HG03108 (cell line): ENCODE results near the gene AKAP7.
"Not testable (repeated sequence)": the region's sequence is repeated elsewhere in the genome, so short reads cannot be mapped to it uniquely, and the experiment has no call there.

Source experiments
- ATAC-seq: cut with Tn5 transposase; IDR thresholded peaks from one replicate; pipeline ENCODE4 v1.9.1; 2021; ENCODE audit warnings: moderate library complexity; ENCODE audit not compliant: unreplicated experiment

AKAP7 gene

DNA sequence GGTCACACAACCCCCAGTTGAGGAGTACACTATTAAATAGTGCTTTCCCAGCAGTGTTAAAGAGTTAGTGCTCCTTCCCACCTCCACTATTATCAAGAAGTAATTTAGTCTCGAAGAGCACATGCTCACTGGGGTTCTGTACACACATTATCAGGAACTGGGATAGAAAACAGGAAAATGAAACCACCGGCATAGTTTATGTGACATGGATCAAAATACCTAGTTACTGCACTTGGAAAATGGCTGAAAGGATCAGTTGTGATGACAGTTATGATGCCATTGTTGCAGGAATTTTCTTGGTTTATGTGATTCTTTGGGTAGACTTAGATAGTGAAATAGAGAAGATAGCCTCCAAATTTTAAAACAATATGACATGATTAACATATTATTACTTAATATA lies 152.9 kb downstream of the AKAP7 start:
- ATAC-seq, result no peak

DNA sequence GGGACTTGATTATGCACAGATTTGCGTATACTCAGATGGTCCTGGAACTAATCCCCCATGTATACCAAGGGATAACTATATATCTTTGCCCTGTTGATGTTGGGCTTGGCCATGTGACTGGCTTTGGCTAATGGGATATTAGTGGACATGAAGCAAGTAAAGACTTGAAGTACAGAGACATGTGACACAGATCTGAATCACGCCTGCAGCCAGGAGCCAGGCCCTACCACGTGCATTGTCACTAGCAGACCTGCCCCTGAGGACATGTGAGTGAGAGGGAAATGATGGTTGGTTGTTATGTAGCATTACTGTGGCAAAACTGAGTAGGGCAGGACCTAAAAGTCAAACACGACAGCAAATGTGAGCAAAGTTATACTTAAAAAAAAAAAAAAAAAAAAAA lies 155.7 kb downstream of the AKAP7 start:
- ATAC-seq, result no peak

GRCh38 chr6:131292145-131292938 lies 157.1 kb downstream of the AKAP7 start:
- ATAC-seq, result no peak

- no peak for ATAC-seq
Observed at GRCh38 chr6:131293472-131293911, 158.2 kb downstream of the AKAP7 start.

DNA sequence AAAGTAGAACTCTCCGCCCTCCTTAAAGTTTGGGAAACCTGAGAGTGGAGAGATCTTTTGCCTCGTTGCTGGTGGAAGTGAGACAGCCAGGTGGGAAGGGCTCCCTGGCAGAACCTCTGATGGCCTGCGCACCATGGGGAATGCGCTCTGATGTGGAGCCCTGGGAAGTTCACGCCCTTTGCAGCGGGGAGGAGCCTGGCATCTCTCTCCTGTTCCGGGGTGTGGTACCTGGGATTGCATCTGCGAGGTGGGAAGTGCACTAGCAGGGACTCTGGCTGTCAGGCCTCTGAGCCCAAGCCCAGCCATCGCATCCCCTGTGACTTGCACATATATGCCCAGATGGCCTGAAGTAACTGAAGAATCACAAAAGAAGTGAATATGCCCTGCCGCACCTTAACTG lies 159.8 kb downstream of the AKAP7 start:
- no peak for ATAC-seq

- ATAC-seq, result not testable (repeated sequence)
Observed at GRCh38 chr6:131300826-131301225, 165.6 kb downstream of the AKAP7 start.

- no peak for ATAC-seq
Observed at GRCh38 chr6:131303338-131303930, 168.2 kb downstream of the AKAP7 start.

- no peak for ATAC-seq
Observed at GRCh38 chr6:131305037-131305850, 170.0 kb downstream of the AKAP7 start.

DNA sequence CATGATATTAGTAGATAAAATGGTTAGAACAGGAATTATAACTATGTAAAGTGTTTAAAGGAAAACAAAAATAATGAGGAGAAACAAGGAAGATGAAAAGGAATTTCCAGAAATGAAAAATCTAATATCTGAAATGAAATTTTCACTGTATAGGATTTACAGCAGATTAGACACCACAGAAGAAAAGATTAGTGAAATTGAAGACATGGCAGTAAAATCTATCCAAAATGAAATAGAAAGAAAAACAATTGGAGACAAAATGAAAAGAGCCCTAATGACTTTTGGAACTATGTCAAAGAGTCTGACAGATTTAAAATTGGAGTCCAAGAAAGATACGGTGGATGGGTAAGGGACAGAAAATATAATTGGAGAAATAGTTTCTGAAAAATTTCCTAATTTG lies 174.2 kb downstream of the AKAP7 start:
- no peak for ATAC-seq

- no peak for ATAC-seq
Observed at GRCh38 chr6:131314838-131315237, 179.6 kb downstream of the AKAP7 start.

DNA sequence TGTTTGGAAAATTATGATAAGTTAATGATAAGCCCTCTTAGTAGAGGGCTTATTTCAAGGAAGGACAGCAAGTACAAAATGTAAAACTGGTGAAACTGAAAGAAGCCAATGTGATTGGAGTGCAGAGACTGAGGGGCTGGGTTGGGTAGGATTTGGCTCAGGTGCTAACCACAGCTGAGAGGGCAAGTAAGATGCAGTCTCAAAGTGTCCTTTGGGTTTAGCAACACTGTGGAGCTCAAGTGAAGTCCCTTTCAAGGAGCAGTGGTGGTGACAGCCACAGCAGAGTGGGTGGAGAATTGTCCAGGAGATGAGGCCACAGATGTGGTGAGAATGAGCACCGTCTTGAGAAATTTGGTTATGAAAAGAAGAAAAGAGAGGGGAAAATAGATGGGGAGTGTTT lies 181.4 kb downstream of the AKAP7 start:
- no peak for ATAC-seq

DNA sequence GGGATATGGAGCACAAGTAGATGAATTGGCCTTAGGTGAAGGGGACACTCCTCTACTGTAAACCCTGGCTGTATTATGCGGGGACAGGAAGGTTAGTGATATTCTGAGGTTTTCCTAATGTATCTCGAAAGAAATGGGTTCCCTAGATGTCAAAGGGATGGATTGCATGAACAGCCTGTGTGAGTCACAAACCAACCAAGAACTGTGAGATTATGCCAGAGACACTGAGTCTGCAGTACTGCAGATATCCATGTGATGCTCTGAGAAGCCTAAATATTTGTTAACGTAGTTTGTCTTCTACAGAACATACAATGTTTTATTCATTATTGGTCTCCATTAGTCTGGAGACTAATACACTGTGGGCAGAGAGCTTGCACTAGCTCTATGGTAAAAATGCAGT lies 182.2 kb downstream of the AKAP7 start:
- no peak for ATAC-seq

DNA sequence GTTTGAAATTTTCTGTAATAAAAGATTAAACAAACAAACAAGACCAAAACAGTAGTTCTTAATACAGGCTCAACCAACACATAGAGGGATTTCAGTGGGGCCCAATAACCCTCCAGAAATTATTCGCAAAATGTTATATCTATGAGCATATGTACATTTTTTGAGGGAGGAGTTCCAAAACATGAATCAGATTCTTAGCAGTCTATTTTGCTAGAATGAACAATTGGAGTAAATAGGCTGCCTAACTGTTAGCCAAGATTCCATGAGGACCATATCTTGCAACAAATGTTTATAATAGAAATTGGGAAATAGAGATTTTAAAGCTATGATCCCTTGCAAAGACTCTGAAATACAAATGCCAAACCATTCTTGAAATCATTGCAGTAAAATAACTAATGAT lies 186.3 kb downstream of the AKAP7 start:
- ATAC-seq, result no peak

DNA sequence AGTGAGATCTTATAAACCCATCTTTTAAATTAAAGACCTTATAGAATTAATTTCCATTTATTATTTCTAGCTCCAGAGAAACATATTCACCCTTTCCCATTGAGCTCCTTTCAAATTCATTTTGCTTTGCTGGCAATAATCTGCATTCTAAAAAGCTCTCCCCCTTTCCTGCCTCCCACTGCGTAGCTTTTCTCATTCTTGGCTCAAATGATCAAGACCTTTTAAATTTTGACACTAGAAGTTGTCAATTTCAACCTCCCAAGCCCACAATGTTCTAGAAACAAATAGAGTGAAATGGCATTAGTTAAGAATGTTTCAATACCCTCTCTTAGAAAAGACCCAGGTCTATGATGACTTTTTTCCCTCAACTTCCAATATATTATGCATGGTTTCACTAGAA lies 186.9 kb downstream of the AKAP7 start:
- ATAC-seq, result no peak

DNA sequence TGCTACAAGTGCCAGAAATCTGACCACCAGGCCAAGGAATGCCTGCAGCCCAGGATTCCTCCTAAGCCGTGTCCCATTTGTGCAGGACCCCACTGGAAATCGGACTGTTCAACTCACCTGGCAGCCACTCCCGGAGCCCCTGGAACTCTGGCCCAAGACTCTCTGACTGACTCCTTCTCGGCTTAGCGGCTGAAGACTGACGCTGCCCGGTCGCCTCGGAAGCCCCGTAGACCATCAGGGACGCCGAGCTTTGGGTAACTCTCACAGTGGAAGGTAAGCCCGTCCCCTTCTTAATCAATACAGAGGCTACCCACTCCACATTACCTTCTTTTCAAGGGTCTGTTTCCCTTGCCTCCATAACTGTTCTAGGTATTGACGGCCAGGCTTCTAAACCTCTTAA lies 190.4 kb downstream of the AKAP7 start:
- not testable (repeated sequence) for ATAC-seq

DNA sequence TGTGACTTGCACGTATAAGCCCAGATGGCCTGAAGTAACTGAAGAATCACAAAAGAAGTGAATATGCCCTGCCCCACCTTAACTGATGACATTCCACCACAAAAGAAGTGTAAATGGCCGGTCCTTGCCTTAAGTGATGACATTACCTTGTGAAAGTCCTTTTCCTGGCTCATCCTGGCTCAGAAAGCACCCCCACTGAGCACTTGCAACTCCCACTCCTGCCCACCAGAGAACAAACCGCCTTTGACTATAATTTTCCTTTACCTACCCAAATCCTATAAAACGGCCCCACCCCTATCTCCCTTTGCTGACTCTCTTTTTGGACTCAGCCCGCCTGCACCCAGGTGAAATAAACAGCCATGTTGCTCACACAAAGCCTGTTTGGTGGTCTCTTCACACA lies 193.5 kb downstream of the AKAP7 start:
- ATAC-seq, result not testable (repeated sequence)

- no peak for ATAC-seq
Observed at GRCh38 chr6:131331151-131331550, 195.9 kb downstream of the AKAP7 start.

DNA sequence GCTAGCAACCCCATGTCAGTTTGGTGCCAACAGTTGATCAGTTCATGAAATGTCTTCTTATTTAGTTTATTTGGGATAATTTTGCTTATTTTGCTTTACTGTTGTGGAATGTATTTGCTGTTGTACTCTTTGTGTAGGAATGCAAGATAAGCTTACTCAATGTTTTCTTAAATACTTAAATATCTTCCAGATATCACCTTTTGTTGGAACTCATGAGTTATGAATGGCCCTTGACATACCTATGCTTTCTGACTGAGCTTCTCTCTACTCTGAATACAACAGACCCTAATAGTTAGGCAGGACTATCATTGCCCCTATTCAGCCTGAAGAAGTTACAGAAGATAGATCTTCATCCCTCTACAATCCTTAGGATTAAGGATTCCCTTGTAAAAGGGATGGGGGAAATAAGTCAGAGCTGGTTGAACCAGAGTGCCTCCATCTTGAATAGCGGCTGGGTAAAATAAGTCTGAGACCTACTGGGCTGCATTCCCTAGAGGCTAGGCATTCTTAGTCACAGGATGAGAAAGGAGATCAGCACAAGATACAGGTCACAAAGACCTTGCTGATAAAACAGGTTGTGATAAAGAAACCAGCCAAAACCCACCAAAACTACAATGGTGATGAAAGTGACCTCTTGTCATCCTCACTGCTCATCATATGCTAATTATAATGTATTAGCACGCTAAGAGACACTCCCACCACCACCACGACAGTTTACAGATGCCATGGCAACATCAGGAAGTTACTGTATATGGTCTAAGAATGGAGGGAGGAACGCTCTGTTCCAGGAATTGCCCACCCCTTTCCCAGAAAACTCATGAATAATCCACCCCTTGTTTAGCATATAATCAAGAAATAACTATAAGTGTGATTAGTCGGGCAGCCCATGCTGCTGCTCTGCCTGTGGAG lies 196.9 kb downstream of the AKAP7 start:
- ATAC-seq, result no peak
